Gastroesophageal sphincter (tissue), 4 donors: ENCODE data around the gene PAXX. TPM values are rescaled to one million over a fixed set of nuclear protein-coding genes. Genes with fewer than 3 reads are reported as not detected.
A peak's percentile ranks its signal among the peaks of the same experiment; 100 is the strongest.

Experiments used
- ATAC-seq: fragments of 150-250 bp; one replicate; pipeline ENCODE4 v1.9.1; 2016; ENCODE audit warnings: mild to moderate bottlenecking, moderate library complexity
- H3K27ac ChIP-seq, 4 donors: fragments of 200-600 bp; sonication (generic) in 3 of 4; 1 replicate in 3 of 4; 2 replicates in 1 of 4; pipeline ENCODE4 v1.5.1; 2016 to 2019
- H3K27me3 ChIP-seq: fragments of 200-600 bp; sonication (generic); one replicate; pipeline ENCODE4 v1.5.1; 2019
- H3K36me3 ChIP-seq, 2 donors: fragments of 200-600 bp; sonication (generic); one replicate each; pipeline ENCODE4 v1.5.1; 2019; ENCODE audit warnings: control low read depth in 1 of 2
- H3K4me1 ChIP-seq, 3 donors: fragments of 200-600 bp; sonication (generic); 1 replicate in 2 of 3; 2 replicates in 1 of 3; pipeline ENCODE4 v1.5.1; 2016 to 2019; ENCODE audit warnings: control low read depth in 2 of 3
- H3K4me3 ChIP-seq, 2 donors: fragments of 200-600 bp; sonication (generic); one replicate each; pipeline ENCODE4 v1.5.1; 2019; ENCODE audit warnings: mild to moderate bottlenecking in 1 of 2, moderate library complexity in 1 of 2
- H3K9me3 ChIP-seq, 3 donors: fragments of 200-600 bp; sonication (generic); one replicate each; pipeline ENCODE4 v1.5.1; 2017 to 2019; ENCODE audit warnings: control low read depth in 2 of 3
- EP300 ChIP-seq: sonication (generic); formaldehyde crosslinking; IDR thresholded peaks from one replicate; pipeline ENCODE4 v1.6.1; 2017; ENCODE audit warnings: antibody characterized with exemption, mild to moderate bottlenecking
- POLR2A ChIP-seq, 2 donors: fragments of 450-650 bp; IDR thresholded peaks; one replicate each; pipeline ENCODE4 v1.6.1; 2017; ENCODE audit warnings: antibody characterized with exemption in 2 of 2, mild to moderate bottlenecking in 2 of 2, moderate library complexity in 1 of 2
- POLR2AphosphoS5 ChIP-seq: sonication (generic); formaldehyde crosslinking; IDR thresholded peaks from one replicate; pipeline ENCODE4 v1.6.1; 2017; ENCODE audit warnings: antibody characterized with exemption
- WGBS, 2 donors: methylation state at CpG; one replicate each; pipeline ENCODE4 v1.1.5; 2018; ENCODE audit warnings: low coverage in 1 of 2; 5-methylcytosine and 5-hydroxymethylcytosine counted together
- total RNA-seq, 4 donors: library from RNA; depleted of rRNA; stranded (reverse); fragments of >200 nt; gene quantifications; one replicate each; pipeline ENCODE4 v1.1.0, GENCODE V29; 2016
- TF ChIP-seq, protein P1 (sequence below), 4 experiments: fragments of 200-600 bp in 2 of 4; fragments of 450-650 bp in 2 of 4; sonication (generic) in 1 of 4; IDR thresholded peaks; one replicate each; pipeline ENCODE4 v1.5.1; 2017 to 2019; ENCODE audit warnings: antibody characterized with exemption in 4 of 4, mild to moderate bottlenecking in 2 of 4, moderate library complexity in 2 of 4

The PAXX gene
- total RNA-seq, 4 donors from 2014 or later, result 24.2 to 42.6 (median 36.1) TPM

GRCh38 chr9:136988872-136989271 is 3.4 kb upstream of the PAXX start:
- WGBS, 2 donors, result 91 to 100% methylated on average over 3 to 4 of the region's 4 CpGs

DNA sequence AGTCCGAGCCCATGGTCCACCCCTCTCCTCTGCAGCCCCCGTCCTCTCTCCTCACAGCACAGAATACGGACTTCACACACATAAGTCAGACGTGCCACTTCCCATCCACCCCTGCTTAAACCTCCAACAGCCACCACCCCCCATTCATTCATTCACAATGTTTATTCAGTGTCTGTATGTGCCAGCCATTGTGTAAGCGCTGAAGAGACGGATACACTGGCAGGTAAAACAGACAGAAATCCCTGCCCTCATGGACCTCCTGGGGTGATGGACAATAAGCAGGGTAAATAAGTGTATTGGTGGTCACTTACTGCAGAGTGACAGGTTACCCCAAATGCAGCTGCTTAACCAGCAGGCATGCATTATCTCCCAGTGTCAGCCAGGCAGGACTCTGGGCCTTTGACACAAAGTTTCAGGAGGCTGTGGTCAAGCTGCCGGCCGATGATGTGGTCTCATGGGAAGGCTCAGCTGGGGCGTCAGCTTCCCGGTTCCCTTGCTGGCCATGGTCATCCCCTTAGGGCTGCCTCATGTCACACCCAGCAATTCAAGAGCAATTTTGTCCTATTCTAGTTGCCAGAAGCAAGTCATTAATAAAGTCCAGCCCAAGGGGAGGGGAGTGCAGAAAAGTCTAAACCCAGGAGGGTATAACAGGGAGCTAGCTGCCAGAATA is 1.8 kb upstream of the PAXX start:
- H3K4me3 ChIP-seq, result no peak overlapping the region

More at GRCh38 chr9:136988872-136989271, 3.4 kb upstream of the PAXX start:
- Histone ChIP-seq H3K27me3 (peaks cover 43% of the 10 kb centered on the region), H3K36me3 (peaks cover 0 to 7% of the 10 kb centered on the region in 2 donors), H3K4me3 (no peak overlapping the region), H3K4me1 (peaks cover 0 to 37% (median 10%) of the 10 kb centered on the region in 3 donors), H3K27ac (no peak overlapping the region), H3K9me3 (no peaks in the 10 kb centered on the region)
- TF ChIP-seq POLR2AphosphoS5 (no peak), POLR2A (IDR thresholded peaks at IDR 0.05) (no peak), EP300 (no peak)
- TF ChIP-seq, protein P1, sequence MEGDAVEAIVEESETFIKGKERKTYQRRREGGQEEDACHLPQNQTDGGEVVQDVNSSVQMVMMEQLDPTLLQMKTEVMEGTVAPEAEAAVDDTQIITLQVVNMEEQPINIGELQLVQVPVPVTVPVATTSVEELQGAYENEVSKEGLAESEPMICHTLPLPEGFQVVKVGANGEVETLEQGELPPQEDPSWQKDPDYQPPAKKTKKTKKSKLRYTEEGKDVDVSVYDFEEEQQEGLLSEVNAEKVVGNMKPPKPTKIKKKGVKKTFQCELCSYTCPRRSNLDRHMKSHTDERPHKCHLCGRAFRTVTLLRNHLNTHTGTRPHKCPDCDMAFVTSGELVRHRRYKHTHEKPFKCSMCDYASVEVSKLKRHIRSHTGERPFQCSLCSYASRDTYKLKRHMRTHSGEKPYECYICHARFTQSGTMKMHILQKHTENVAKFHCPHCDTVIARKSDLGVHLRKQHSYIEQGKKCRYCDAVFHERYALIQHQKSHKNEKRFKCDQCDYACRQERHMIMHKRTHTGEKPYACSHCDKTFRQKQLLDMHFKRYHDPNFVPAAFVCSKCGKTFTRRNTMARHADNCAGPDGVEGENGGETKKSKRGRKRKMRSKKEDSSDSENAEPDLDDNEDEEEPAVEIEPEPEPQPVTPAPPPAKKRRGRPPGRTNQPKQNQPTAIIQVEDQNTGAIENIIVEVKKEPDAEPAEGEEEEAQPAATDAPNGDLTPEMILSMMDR (IDR thresholded peaks at IDR 0.05), result no peak
- ATAC-seq, result no peak

GRCh38 chr9:136992819-136993369 is 672 bp downstream of the PAXX start:
- peaks cover 0 to 53% (median 31%) of the 10 kb centered on the region in 3 donors for H3K4me1 ChIP-seq
- H3K27ac ChIP-seq, result peak overlapping the region in 3 of 4 donors; percentile 90 to 96 (median 95)
- H3K36me3 ChIP-seq, result peaks cover 0 to 18% of the 10 kb centered on the region in 2 donors
- WGBS, 2 donors, result 70% methylated on average over 2 of the region's 18 CpGs; no CpG with 5 or more reads in 1 of the 2 donors
- no peaks in the 10 kb centered on the region for H3K9me3 ChIP-seq
- peak overlapping the region; percentile 67 to 80 for H3K4me3 ChIP-seq
- TF ChIP-seq POLR2AphosphoS5, result no peak
- no peak for TF ChIP-seq EP300
- TF ChIP-seq, protein P1 (IDR thresholded peaks at IDR 0.05), result no peak
- TF ChIP-seq POLR2A (IDR thresholded peaks at IDR 0.05), result no peak
- H3K27me3 ChIP-seq, result peaks cover 47% of the 10 kb centered on the region
- ATAC-seq, result no peak

More for the DNA sequence above, 1.8 kb upstream of the PAXX start:
- H3K27me3 ChIP-seq, result peaks cover 43% of the 10 kb centered on the region
- no peaks in the 10 kb centered on the region for H3K9me3 ChIP-seq
- peaks cover 0 to 44% (median 17%) of the 10 kb centered on the region in 3 donors for H3K4me1 ChIP-seq
- peaks cover 0 to 18% of the 10 kb centered on the region in 2 donors for H3K36me3 ChIP-seq
- ATAC-seq, result no peak
- no peak overlapping the region for H3K27ac ChIP-seq
- TF ChIP-seq, protein P1 (IDR thresholded peaks at IDR 0.05), result no peak
- TF ChIP-seq POLR2A (IDR thresholded peaks at IDR 0.05) (no peak), POLR2AphosphoS5 (no peak), EP300 (no peak)
- 68 to 73% methylated on average over 6 of the region's 10 CpGs for WGBS, 2 donors

GRCh38 chr9:136994180-136994887 is 2.1 kb downstream of the PAXX start:
- Histone ChIP-seq H3K27me3 (peaks cover 54% of the 10 kb centered on the region), H3K27ac (no peak overlapping the region), H3K9me3 (no peaks in the 10 kb centered on the region), H3K4me1 (peaks cover 0 to 53% (median 31%) of the 10 kb centered on the region in 3 donors), H3K36me3 (peaks cover 0 to 18% of the 10 kb centered on the region in 2 donors), H3K4me3 (peak overlapping the region in 1 of 2 donors; percentile 28)
- WGBS, 2 donors, result no CpG with 5 or more reads among the region's 54 CpGs
- no peak for TF ChIP-seq POLR2A (IDR thresholded peaks at IDR 0.05)
- no peak for ATAC-seq

- Histone ChIP-seq H3K4me1 (peaks cover 0 to 53% (median 31%) of the 10 kb centered on the region in 3 donors), H3K36me3 (peaks cover 0 to 18% of the 10 kb centered on the region in 2 donors), H3K27ac (no peak overlapping the region), H3K27me3 (peaks cover 55% of the 10 kb centered on the region), H3K9me3 (no peaks in the 10 kb centered on the region), H3K4me3 (peak overlapping the region in 1 of 2 donors; percentile 28)
- TF ChIP-seq POLR2AphosphoS5, result no peak
- no peak for ATAC-seq
- WGBS, 2 donors, result no CpG with 5 or more reads among the region's 40 CpGs
These were observed 2.6 kb downstream of the PAXX start for GRCh38 chr9:136994888-136995230.
